CD8-positive, alpha-beta memory T cell (primary cell): Measurements from ENCODE around the gene AZU1. TPM values are rescaled to one million over a fixed set of nuclear protein-coding genes. Genes with fewer than 3 reads are reported as not detected.

ENCODE experiments used
- CTCF ChIA-PET: fragments of 350-600 bp; sonication (Branson Sonifier 250); formaldehyde crosslinking; loops from one replicate; lab custom pipeline; 2021; ENCODE audit warnings: antibody characterized with exemption; lab: Charles Lee
- POLR2A ChIA-PET: fragments of 350-600 bp; sonication (Branson Sonifier 250); formaldehyde crosslinking; loops from one replicate; lab custom pipeline; 2021; ENCODE audit warnings: antibody characterized with exemption; lab: Charles Lee
- DNase-seq, 5 donors: peaks; one replicate each; pipeline versions ENCODE4 v3.0.0 to v3.0.0-alpha.2; 2020 to 2022; ENCODE audit warnings: mixed read lengths in 1 of 5
- H3K27ac ChIP-seq: one replicate; pipeline ENCODE4 v1.7.0; 2013; ENCODE audit warnings: low read depth, mild to moderate bottlenecking, low read length, moderate library complexity
- H3K27me3 ChIP-seq: 2 replicates; pipeline ENCODE4 v1.7.0; 2013; ENCODE audit warnings: low read length, mild to moderate bottlenecking; ENCODE audit not compliant: insufficient read depth, poor library complexity, severe bottlenecking
- H3K36me3 ChIP-seq: 2 replicates; pipeline ENCODE4 v1.7.0; 2013; ENCODE audit warnings: mild to moderate bottlenecking, low read length, moderate library complexity; ENCODE audit not compliant: insufficient read depth
- H3K4me1 ChIP-seq: 2 replicates; pipeline ENCODE4 v1.7.0; 2013; ENCODE audit warnings: mild to moderate bottlenecking, low read length, moderate library complexity; ENCODE audit not compliant: insufficient read depth
- H3K4me3 ChIP-seq: 2 replicates; pipeline ENCODE4 v1.7.0; 2013; ENCODE audit warnings: mild to moderate bottlenecking, low read length
- H3K9me3 ChIP-seq: 2 replicates; pipeline ENCODE4 v1.7.0; 2013; ENCODE audit warnings: mild to moderate bottlenecking, low read length
- H3K27ac Mint-ChIP-seq, 8 donors: one replicate each; pipeline ENCODE4 v1.8.0; 2020 to 2021; ENCODE audit warnings: mixed read lengths in 8 of 8, mild to moderate bottlenecking in 6 of 8, inconsistent platforms in 3 of 8, moderate library complexity in 3 of 8
- H3K27me3 Mint-ChIP-seq, 2 donors: one replicate each; pipeline ENCODE4 v1.8.0; 2020 to 2021; ENCODE audit warnings: mixed read lengths in 2 of 2, mild to moderate bottlenecking in 1 of 2, moderate library complexity in 1 of 2
- H3K36me3 Mint-ChIP-seq, 3 donors: one replicate each; pipeline ENCODE4 v1.8.0; 2020 to 2021; ENCODE audit warnings: mixed read lengths in 3 of 3, inconsistent platforms in 1 of 3, mild to moderate bottlenecking in 1 of 3
- H3K4me1 Mint-ChIP-seq, 3 donors: one replicate each; pipeline ENCODE4 v1.8.0; 2020 to 2021; ENCODE audit warnings: mixed read lengths in 3 of 3, inconsistent platforms in 1 of 3, mild to moderate bottlenecking in 1 of 3
- H3K4me3 Mint-ChIP-seq, 7 donors: one replicate each; pipeline ENCODE4 v1.8.0; 2020 to 2021; ENCODE audit warnings: mixed read lengths in 7 of 7, mild to moderate bottlenecking in 6 of 7, moderate library complexity in 4 of 7, inconsistent platforms in 2 of 7
- H3K9me3 Mint-ChIP-seq, 5 donors: one replicate each; pipeline ENCODE4 v1.8.0; 2020 to 2022; ENCODE audit warnings: mixed read lengths in 5 of 5, mild to moderate bottlenecking in 3 of 5, moderate library complexity in 2 of 5, inconsistent platforms in 1 of 5
- polyA plus RNA-seq: library from polyadenylated mRNA; unstranded; fragments of 300-500 nt; fragmentation: Illumina TruSeq; gene quantifications from one replicate; pipeline ENCODE4 v1.2.3, GENCODE V29; 2021
- total RNA-seq, 2 experiments: library from RNA; stranded (reverse); gene quantifications; one replicate each; pipeline ENCODE4 v1.2.3, GENCODE V29; 2021

Gene AZU1
- total and polyA plus RNA-seq, 3 experiments from 2014 or later, result not detected

- peak overlapping the region in 4 of 8 donors; percentile 9 to 56 (median 30) for H3K27ac Mint-ChIP-seq
- peak overlapping the region in 2 of 7 donors; percentile 51 to 52 for H3K4me3 Mint-ChIP-seq
- peaks cover 0 to 10% of the 10 kb centered on the region in 2 donors for H3K27me3 Mint-ChIP-seq
- CTCF ChIA-PET, result no interaction called here
- peaks cover 53 to 62% (median 54%) of the 10 kb centered on the region in 3 donors for H3K4me1 Mint-ChIP-seq
- peaks cover 50% of the 10 kb centered on the region for H3K4me1 ChIP-seq
- no peaks in the 10 kb centered on the region for H3K9me3 ChIP-seq
- H3K36me3 ChIP-seq, result peaks cover 57% of the 10 kb centered on the region
- POLR2A ChIA-PET, result no interaction called here
- H3K27me3 ChIP-seq, result no peaks in the 10 kb centered on the region
- no peak for DNase-seq
- no peak overlapping the region for H3K27ac ChIP-seq
- peaks cover 6 to 71% (median 7%) of the 10 kb centered on the region in 3 donors for H3K36me3 Mint-ChIP-seq
- no peak overlapping the region for H3K4me3 ChIP-seq
- H3K9me3 Mint-ChIP-seq, result no peaks in the 10 kb centered on the region
These were observed 23.8 kb upstream of the AZU1 start for GRCh38 chr19:803686-804418.

- no peaks in the 10 kb centered on the region for H3K9me3 Mint-ChIP-seq
These were observed 23.0 kb upstream of the AZU1 start for GRCh38 chr19:804419-805165.

GRCh38 chr19:805166-805551 is 22.5 kb upstream of the AZU1 start:
- Histone ChIP-seq H3K9me3 (no peaks in the 10 kb centered on the region), H3K4me1 (peaks cover 36% of the 10 kb centered on the region), H3K4me3 (no peak overlapping the region), H3K27ac (no peak overlapping the region), H3K36me3 (peaks cover 63% of the 10 kb centered on the region), H3K27me3 (no peaks in the 10 kb centered on the region)
- ChIA-PET POLR2A (no interaction called here), CTCF (no interaction called here)
- Mint-ChIP-seq H3K4me3 (peak overlapping the region in 1 of 7 donors; percentile 62), H3K36me3 (peaks cover 7 to 73% (median 8%) of the 10 kb centered on the region in 3 donors), H3K9me3 (no peaks in the 10 kb centered on the region), H3K27me3 (peaks cover 0 to 8% of the 10 kb centered on the region in 2 donors), H3K27ac (peak overlapping the region in 1 of 8 donors; percentile 56), H3K4me1 (peaks cover 40 to 49% (median 43%) of the 10 kb centered on the region in 3 donors)
- DNase-seq, result no peak

More at GRCh38 chr19:804419-805165, 23.0 kb upstream of the AZU1 start:
- no peak overlapping the region for H3K4me3 ChIP-seq
- CTCF ChIA-PET, result no interaction called here
- Mint-ChIP-seq H3K27me3 (peaks cover 0 to 8% of the 10 kb centered on the region in 2 donors), H3K27ac (no peak overlapping the region), H3K4me1 (peaks cover 46 to 55% (median 48%) of the 10 kb centered on the region in 3 donors), H3K4me3 (peak overlapping the region in 1 of 7 donors; percentile 62), H3K36me3 (peaks cover 6 to 71% (median 7%) of the 10 kb centered on the region in 3 donors)
- no peak overlapping the region for H3K27ac ChIP-seq
- no peak for DNase-seq
- H3K27me3 ChIP-seq, result no peaks in the 10 kb centered on the region
- peaks cover 59% of the 10 kb centered on the region for H3K36me3 ChIP-seq
- POLR2A ChIA-PET, result no interaction called here
- H3K9me3 ChIP-seq, result no peaks in the 10 kb centered on the region
- peaks cover 42% of the 10 kb centered on the region for H3K4me1 ChIP-seq

- peaks cover 0 to 8% of the 10 kb centered on the region in 2 donors for H3K27me3 Mint-ChIP-seq
- no peak overlapping the region for H3K27ac ChIP-seq
- H3K4me3 ChIP-seq, result no peak overlapping the region
- H3K36me3 ChIP-seq, result peaks cover 65% of the 10 kb centered on the region
- peaks cover 34 to 42% (median 37%) of the 10 kb centered on the region in 3 donors for H3K4me1 Mint-ChIP-seq
- no peak overlapping the region for H3K4me3 Mint-ChIP-seq
- peaks cover 7 to 74% (median 7%) of the 10 kb centered on the region in 3 donors for H3K36me3 Mint-ChIP-seq
- POLR2A ChIA-PET, result no interaction called here
- no peak for DNase-seq
- H3K27ac Mint-ChIP-seq, result peak overlapping the region in 1 of 8 donors; percentile 56
- peaks cover 29% of the 10 kb centered on the region for H3K4me1 ChIP-seq
- CTCF ChIA-PET, result no interaction called here
- H3K9me3 ChIP-seq, result no peaks in the 10 kb centered on the region
- no peaks in the 10 kb centered on the region for H3K9me3 Mint-ChIP-seq
- no peaks in the 10 kb centered on the region for H3K27me3 ChIP-seq
These were observed 21.8 kb upstream of the AZU1 start for GRCh38 chr19:805600-806550.

GRCh38 chr19:806815-807421 is 20.7 kb upstream of the AZU1 start:
- Mint-ChIP-seq H3K27me3 (peaks cover 0 to 8% of the 10 kb centered on the region in 2 donors), H3K36me3 (peaks cover 7 to 76% (median 7%) of the 10 kb centered on the region in 3 donors), H3K4me3 (peak overlapping the region in 2 of 7 donors; percentile 54 to 76), H3K9me3 (no peaks in the 10 kb centered on the region), H3K27ac (peak overlapping the region in 3 of 8 donors; percentile 57 to 82 (median 68)), H3K4me1 (peaks cover 25 to 31% (median 27%) of the 10 kb centered on the region in 3 donors)
- ChIA-PET POLR2A (interaction anchor here (1.0 kb wide), 1 partner anchor 10 kb away, joined by 3 read pairs; the partner anchor contains the start of gene PTBP1), CTCF (no interaction called here)
- H3K4me1 ChIP-seq, result peaks cover 19% of the 10 kb centered on the region
- H3K9me3 ChIP-seq, result no peaks in the 10 kb centered on the region
- H3K27me3 ChIP-seq, result no peaks in the 10 kb centered on the region
- H3K4me3 ChIP-seq, result no peak overlapping the region
- H3K36me3 ChIP-seq, result peaks cover 63% of the 10 kb centered on the region
- H3K27ac ChIP-seq, result no peak overlapping the region
- DNase-seq, result no peak

GRCh38 chr19:807627-808422 is 19.8 kb upstream of the AZU1 start:
- H3K4me3 ChIP-seq, result no peak overlapping the region
- Mint-ChIP-seq H3K27me3 (peaks cover 0 to 8% of the 10 kb centered on the region in 2 donors), H3K9me3 (no peaks in the 10 kb centered on the region), H3K27ac (peak overlapping the region in 6 of 8 donors; percentile 6 to 94 (median 75)), H3K36me3 (peaks cover 7 to 70% (median 7%) of the 10 kb centered on the region in 3 donors), H3K4me1 (peaks cover 16 to 22% (median 18%) of the 10 kb centered on the region in 3 donors), H3K4me3 (peak overlapping the region in 2 of 7 donors; percentile 32 to 76)
- ChIA-PET CTCF (no interaction called here), POLR2A (interaction anchor here (1.0 kb wide), 1 partner anchor 11 kb away, joined by 3 read pairs; the partner anchor contains the start of gene PTBP1)
- no peaks in the 10 kb centered on the region for H3K27me3 ChIP-seq
- no peaks in the 10 kb centered on the region for H3K9me3 ChIP-seq
- peaks cover 61% of the 10 kb centered on the region for H3K36me3 ChIP-seq
- H3K4me1 ChIP-seq, result peaks cover 10% of the 10 kb centered on the region
- H3K27ac ChIP-seq, result no peak overlapping the region
- no peak for DNase-seq
